ENCODE data around the gene DAP3. TPM values are rescaled to one million over a fixed set of nuclear protein-coding genes. Genes with fewer than 3 reads are reported as not detected.

The DAP3 gene
- total and polyA plus RNA-seq, 2 of the 8 experiments (the other 6 are each of a cell fraction or from before 2014, with no cell fraction given): 66.3 to 87.1 TPM

DNA sequence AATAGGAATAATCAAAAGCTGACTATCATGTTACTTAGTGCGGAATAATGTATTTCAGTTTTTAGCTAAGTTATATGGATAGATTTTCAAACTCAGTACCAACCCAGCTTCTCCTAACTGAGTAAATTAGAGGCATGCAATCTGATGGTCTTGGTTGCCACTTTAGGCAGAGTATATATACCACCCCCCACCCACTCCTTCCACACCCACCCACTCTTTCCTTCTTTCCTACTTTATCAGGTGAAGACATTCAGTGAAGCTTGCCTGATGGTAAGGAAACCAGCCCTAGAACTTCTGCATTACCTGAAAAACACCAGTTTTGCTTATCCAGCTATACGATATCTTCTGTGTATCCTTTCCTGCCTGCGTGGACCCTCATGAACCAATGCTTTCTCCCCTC lies 36.3 kb downstream of the DAP3 start:
- Histone ChIP-seq H4K5ac (ENCODE audit: insufficient read length, low read depth, low read length) (no peak overlapping the region), H2BK12ac (ENCODE audit: low read depth, low read length) (no peak overlapping the region), H3K9ac (replicated peaks in 1 of 4; ENCODE audit: extremely low read depth in 1 of 4, low read depth in 3 of 4, low read length in 3 of 4) (no peak overlapping the region), H2BK120ac (replicated peaks; ENCODE audit: low read depth, low read length) (no peak overlapping the region), H3K4me1 (replicated peaks in 1 of 4; ENCODE audit: control insufficient read depth in 3 of 4, insufficient read depth in 4 of 4, low read length in 3 of 4) (no peaks in the 10 kb centered on the region), H3K27me3 (replicated peaks in 1 of 4; ENCODE audit: control insufficient read depth in 3 of 4, extremely low read depth in 1 of 4, insufficient read depth in 3 of 4, low read length in 3 of 4) (no peaks in the 10 kb centered on the region), H3K79me1 (ENCODE audit: low read depth, low read length) (no peaks in the 10 kb centered on the region), H4K8ac (ENCODE audit: extremely low read depth, insufficient read depth, low read length) (no peak overlapping the region), H3K23ac (ENCODE audit: insufficient read length) (no peak overlapping the region), H3K4me3 (ENCODE audit: extremely low read depth in 1 of 4, insufficient read depth in 2 of 4, low read depth in 3 of 4, low read length in 4 of 4) (no peak overlapping the region), H4K91ac (replicated peaks; ENCODE audit: insufficient read length, low read length) (no peak overlapping the region), H4K20me1 (replicated peaks in 1 of 2; ENCODE audit: control insufficient read depth in 1 of 2, insufficient read depth in 2 of 2, low read length in 2 of 2) (peaks cover 0 to 2% of the 10 kb centered on the region in 2 experiments), H2BK5ac (ENCODE audit: low read depth, low read length) (no peak overlapping the region), H3K36me3 (ENCODE audit: control insufficient read depth in 2 of 4, insufficient read depth in 4 of 4, low read length in 3 of 4) (peaks cover 4 to 29% (median 6%) of the 10 kb centered on the region in 4 experiments; a peak in 6 of 8 replicates), H3K56ac (replicated peaks; ENCODE audit: insufficient read length, low read depth, low read length) (no peak overlapping the region), H2BK15ac (ENCODE audit: low read length) (no peak overlapping the region), H3K79me2 (ENCODE audit: control insufficient read depth in 1 of 2, insufficient read depth in 2 of 2, low read length in 2 of 2) (no peaks in the 10 kb centered on the region), H2AFZ (ENCODE audit: low read length) (no peak overlapping the region), H2AK5ac (ENCODE audit: low read depth, low read length) (no peak overlapping the region), H3K14ac (ENCODE audit: insufficient read length) (no peak overlapping the region), H2BK20ac (ENCODE audit: low read length) (no peak overlapping the region), H3K9me3 (ENCODE audit: insufficient read depth in 2 of 2, low read depth in 1 of 2, low read length in 1 of 2) (no peaks in the 10 kb centered on the region), H3K27ac (ENCODE audit: low read depth, low read length) (no peak overlapping the region), H3K4me2 (ENCODE audit: insufficient read depth in 1 of 2, low read depth in 2 of 2, low read length in 2 of 2) (no peak overlapping the region), H3K4ac (replicated peaks; ENCODE audit: insufficient read length, low read depth, low read length) (no peak overlapping the region), H3K23me2 (ENCODE audit: low read depth, low read length) (no peaks in the 10 kb centered on the region), H3K18ac (ENCODE audit: extremely low read depth, low read length) (no peak overlapping the region)
- ChIA-PET POLR2A (ENCODE audit: partially characterized antibody) (interaction anchor here (0.9 to 1.6 kb wide), 2 partner anchors 16 to 223 kb away, joined by 3 read pairs; no protein-coding TSS in a partner anchor), CTCF (ENCODE audit: partially characterized antibody) (interaction anchor here (0.6 to 3.4 kb wide), 2 partner anchors 10 to 273 kb away, joined by 3 to 15 read pairs; no protein-coding TSS in a partner anchor)
- FAIRE-seq (no peak), DNase-seq (ENCODE audit: low read depth in 1 of 2, low spot score in 2 of 2) (no peak)
- TF ChIP-seq BRCA1 (IDR thresholded peaks at IDR 0.05; ENCODE audit: low read depth, low read length) (no peak), JUND (IDR thresholded peaks at IDR 0.05; ENCODE audit: low read length) (no peak), CREB1 (IDR thresholded peaks at IDR 0.05) (no peak), TCF12 (IDR thresholded peaks at IDR 0.05; ENCODE audit: low read depth, low read length) (no peak), GTF2F1 (IDR thresholded peaks at IDR 0.05; ENCODE audit: borderline replicate concordance, low read depth, low read length) (no peak), EGR1 (IDR thresholded peaks at IDR 0.05; ENCODE audit: borderline replicate concordance, low read depth, low read length) (no peak), TAF1 (IDR thresholded peaks at IDR 0.05; ENCODE audit: low read depth, low read length) (no peak), KDM4A (IDR thresholded peaks at IDR 0.05; ENCODE audit: low read depth, low read length, severe bottlenecking) (no peak), SIRT6 (IDR thresholded peaks at IDR 0.05; ENCODE audit: low read length) (no peak), BACH1 (IDR thresholded peaks at IDR 0.05; ENCODE audit: low read length) (no peak), TEAD4 (IDR thresholded peaks at IDR 0.05; ENCODE audit: low read depth, low read length) (no peak), CHD1 (IDR thresholded peaks at IDR 0.05; ENCODE audit: low read depth, low read length) (no peak), ZNF274 (IDR thresholded peaks at IDR 0.05; ENCODE audit: borderline replicate concordance, extremely low read depth, low read length) (no peak)
- TF ChIP-seq, protein P1, sequence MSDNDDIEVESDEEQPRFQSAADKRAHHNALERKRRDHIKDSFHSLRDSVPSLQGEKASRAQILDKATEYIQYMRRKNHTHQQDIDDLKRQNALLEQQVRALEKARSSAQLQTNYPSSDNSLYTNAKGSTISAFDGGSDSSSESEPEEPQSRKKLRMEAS (IDR thresholded peaks at IDR 0.05): no peak
- 100% methylated on average over 3 of the region's 3 CpGs; no CpG with 5 or more reads in 1 of the 2 experiments for WGBS, 2 experiments (ENCODE audit: extremely low coverage in 1 of 2, insufficient coverage in 1 of 2, insufficient read length in 1 of 2, insufficient replicate concordance in 2 of 2, low coverage in 1 of 2, low lambda C conversion rate in 2 of 2, missing lambda C conversion rate in 1 of 2)
